Fibroblast of skin of left quadriceps (primary cell): ENCODE results near the gene VN1R2.
"Not testable (repeated sequence)": the region's sequence is repeated elsewhere in the genome, so short reads cannot be mapped to it uniquely, and the experiment has no call there.

ENCODE experiments used
- DNase-seq, 2 experiments: peaks; one replicate each; pipeline ENCODE4 v3.0.0-alpha.2; 2013; ENCODE audit warnings: low read depth in 2 of 2

Gene VN1R2

GRCh38 chr19:53257715-53258342 lies at the start of gene VN1R2:
TSS of gene VN1R2 (plus strand) at chr19:53258292. CDS start at chr19:53258376, 84 bp downstream.
- DNase-seq: not testable (repeated sequence)

DNA sequence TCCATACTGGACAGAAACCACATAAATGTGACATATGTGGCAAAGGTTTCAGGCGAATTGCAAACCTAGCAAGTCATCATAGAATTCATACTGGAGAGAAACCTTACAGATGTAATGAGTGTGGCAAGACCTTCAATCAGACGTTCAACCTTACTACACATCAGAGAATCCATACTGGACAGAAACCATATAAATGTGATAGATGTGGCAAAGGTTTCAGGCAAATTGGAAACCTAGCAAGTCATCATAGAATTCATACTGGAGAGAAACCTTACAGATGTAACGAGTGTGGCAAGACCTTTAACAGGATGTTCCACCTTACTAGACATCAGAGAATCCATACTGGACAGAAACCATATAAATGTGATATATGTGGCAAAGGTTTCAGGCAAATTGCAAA lies 46.5 kb upstream of the VN1R2 start:
- not testable (repeated sequence) for DNase-seq

DNA sequence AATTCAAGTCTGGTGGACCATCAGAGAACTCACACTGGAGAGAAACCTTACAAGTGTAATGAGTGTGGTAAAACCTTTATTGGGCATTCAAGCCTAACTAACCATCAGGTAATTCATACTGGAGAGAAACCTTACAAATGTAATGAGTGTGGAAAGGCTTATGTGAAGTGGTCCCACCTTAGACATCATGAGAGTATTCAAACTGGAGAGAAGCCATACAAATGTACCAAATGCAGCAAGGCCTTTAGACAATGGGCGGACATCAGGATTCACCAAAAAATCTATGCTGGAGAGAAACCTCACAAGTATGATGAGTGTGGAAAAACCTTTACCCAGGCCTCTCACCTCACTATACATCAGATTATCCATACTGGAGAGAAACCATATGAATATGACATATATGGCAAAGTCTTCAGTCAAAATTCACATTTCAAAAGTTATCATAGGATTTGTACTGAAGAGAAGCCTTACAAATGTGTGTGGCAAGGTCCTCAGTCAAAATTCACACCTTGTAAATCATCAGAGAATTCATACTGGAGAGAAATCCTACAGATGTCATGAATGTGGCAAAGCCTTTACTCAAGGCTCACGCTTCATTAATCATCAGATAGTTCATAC lies 45.3 kb upstream of the VN1R2 start:
- no peak for DNase-seq

DNA sequence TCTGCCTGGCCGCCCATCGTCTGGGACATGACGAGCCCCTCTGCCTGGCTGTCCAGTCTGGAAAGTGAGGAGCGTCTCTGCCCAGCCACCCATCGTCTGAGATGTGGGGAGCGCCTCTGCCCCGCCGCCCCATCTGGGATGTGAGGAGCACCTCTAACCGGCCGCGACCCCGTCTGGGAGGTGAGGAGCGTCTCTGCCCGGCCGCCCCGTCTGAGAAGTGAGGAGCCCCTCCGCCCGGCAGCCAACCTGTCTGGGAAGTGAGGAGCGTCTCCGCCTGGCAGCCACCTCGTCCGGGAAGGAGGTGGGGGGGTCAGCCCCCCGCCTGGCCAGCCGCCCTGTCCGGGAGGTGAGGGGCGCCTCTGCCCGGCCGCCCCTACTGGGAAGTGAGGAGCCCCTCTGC lies 35.4 kb upstream of the VN1R2 start:
- DNase-seq: not testable (repeated sequence)

GRCh38 chr19:53224606-53225005 lies 33.5 kb upstream of the VN1R2 start:
- DNase-seq: no peak

GRCh38 chr19:53237114-53237777 lies 20.8 kb upstream of the VN1R2 start:
- no peak for DNase-seq

DNA sequence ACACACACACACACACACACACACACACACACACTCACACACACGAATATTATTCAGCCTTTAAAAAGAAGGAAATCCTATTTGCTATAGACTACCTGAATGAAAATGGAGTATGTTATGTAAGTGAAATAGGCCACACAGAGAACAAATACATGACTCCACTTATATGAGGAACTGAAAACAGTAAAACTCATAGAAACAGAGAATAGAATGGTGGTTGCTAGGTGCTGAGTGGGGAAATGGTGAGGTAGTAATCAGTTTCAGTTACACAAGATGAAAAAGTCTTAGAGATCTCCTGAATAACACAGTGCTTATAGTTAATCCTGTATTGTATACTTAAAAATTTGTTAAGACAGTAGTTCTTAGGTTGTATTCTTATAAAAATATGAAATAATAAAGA lies 11.6 kb upstream of the VN1R2 start:
- no peak for DNase-seq

DNA sequence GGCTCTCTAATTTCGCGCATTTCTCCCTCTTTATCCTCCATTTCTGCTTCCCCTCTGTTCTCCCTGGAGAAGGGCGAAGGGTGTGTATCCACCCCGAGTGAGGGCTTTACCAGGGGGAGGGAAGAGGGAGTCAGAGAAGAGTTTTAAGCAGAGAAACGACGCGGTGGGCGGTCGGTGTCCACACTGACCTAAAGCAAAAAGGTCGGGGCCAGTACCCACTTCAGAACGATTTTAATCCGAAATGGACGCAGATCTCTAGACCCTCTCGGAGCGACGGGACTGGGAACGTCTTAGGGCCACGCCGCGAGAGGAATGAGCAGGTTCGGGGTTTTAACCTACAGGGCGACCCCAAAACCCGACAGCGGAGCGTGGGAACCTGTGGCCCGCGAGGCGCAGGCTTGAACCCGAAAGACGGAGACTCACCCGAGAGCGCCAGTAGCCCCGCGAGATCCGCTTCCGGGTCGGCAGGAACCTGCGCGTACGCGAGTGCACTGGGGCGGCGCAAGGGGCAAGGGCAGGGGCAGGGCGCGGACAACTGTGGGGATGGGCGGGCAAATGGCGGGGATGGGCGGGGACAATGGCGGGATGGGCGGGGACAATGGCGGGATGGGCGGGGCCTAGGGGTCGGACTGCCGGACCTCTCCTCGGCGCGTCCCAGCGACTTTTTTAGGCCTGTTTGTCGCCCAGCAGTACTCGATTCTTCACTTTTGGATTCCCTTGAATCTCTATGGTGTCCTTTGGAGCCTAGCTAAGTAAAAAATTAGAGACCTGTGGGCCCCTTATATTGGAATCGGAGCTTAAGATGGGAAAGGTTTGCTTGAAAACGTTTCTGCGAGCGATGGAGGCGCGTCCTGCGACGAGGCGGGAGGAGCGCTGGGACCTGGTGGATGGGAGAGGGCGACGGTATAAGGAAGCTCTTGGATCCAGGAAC lies 3.4 kb upstream of the VN1R2 start, which contains the start of gene ZNF677:
TSS of gene ZNF677 (minus strand) at position 463 of the 931 bp plus-strand sequence. CDS start 3,323 bp downstream, outside the sequence.
- DNase-seq: peak; percentile 64 to 69

DNA sequence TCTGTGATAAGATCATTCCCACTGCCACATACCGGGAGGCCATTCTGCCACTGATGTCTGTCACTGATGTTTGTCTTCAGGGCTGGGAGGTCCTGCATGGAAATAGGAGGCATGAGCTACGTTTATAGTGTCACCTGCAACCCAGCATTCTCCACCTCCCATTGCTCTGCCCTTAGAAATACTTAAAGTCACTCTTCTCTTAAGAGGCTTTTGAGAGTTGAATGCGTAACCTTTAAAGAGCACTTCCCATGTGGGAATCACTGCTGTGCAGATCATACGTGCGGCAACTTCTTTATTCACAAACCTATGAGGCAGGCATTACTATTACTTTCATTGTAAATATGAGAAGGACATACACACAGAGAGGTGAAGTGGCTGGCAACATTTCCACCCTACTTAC lies 9.5 kb downstream of the VN1R2 start, which contains the start of gene VN1R4:
TSS of gene VN1R4 (minus strand) at position 101 of the 400 bp plus-strand sequence. CDS start at position 43, 58 bp downstream.
- DNase-seq: not testable (repeated sequence)

DNA sequence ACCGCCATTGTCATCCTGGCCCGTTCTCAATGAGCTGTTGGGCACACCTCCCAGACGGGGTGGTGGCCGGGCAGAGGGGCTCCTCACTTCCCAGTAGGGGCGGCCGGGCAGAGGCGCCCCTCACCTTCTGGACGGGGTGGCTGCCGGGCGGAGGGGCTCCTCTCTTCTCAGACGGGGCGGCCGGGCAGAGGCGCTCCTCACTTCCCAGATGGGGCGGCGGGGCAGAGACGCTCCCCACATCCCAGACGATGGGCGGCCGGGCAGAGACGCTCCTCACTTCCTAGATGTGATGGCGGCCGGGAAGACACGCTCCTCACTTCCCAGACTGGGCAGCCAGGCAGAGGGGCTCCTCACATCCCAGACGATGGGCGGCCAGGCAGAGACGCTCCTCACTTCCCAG lies 11.8 kb downstream of the VN1R2 start:
- DNase-seq: not testable (repeated sequence)

DNA sequence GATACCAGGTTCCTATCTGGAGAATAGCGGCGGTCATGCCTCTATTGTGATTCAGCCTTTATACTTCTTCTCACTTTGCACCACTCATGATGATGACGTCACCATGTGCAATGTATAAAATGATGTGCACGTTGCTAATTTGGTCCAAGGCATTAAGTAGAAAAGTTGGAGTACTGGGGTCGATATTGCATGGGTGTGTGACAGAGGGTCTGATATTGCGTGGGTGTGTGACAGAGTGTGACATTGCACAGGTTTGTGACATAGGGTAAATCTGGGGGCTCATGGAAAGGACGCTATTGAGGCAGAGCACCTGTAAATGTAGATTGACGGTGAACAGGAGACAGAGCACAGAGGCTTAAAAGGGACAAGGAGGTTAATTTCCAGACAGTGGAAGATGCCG lies 14.0 kb downstream of the VN1R2 start:
- no peak for DNase-seq

GRCh38 chr19:53275480-53275879 lies 17.4 kb downstream of the VN1R2 start:
- no peak for DNase-seq

- not testable (repeated sequence) for DNase-seq
Measured at GRCh38 chr19:53281947-53282346, 23.9 kb downstream of the VN1R2 start.

DNA sequence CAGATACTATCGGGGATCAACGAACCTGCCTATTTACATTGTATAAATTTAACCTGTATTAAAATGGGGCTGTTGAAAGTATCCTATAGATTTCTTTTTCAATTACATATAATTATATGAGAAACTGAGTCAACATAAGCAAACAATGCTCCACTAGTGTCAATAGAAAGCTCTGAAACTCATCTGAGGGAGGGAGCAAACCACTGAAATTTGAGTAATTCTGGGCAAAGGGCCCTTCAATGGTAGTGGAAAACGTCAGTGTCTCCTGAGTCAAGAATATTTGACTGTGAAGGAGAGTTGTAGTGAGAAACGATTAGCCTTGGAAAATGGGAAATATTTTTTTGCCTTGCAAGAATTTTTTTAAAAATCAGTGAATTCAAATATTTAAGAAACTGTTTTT lies 27.0 kb downstream of the VN1R2 start:
- DNase-seq: no peak

DNA sequence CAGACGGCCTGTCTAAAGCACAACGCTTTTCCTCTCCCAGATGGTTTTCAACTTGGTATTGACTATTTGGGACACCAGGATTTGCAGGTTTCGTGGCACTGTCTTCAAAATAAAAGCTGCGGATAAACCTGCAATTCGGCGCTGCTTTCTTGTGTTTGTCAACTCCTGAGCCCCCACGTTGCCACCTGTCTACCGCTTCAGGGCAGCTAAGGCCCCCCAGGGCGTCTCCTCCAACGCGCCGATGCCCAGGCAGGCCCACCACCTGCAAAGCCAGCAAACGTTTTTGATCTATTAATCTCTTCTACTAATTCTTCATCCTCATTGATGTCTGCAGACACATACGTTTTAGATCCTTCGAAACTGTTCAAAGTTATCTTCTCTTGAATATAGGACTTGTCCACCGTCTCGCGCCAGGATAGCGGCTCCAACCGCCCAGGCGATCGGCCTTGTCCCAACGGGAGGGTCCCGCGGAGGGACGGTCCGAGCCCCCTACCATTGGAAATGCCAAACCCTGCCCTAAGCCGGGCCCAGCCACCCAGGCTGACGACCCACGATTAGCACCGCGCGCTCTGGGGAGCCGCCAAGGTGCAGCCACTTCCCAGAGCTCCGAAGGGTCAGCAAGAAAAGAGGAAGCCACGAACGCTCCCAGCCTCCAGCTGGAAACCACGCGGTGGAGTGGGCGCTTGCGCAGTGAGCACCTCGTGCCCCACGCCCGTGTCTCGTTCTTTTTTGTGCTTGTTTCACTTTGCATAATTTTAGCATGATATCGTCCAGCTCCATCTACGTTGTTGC lies 32.9 kb downstream of the VN1R2 start:
- no peak for DNase-seq

DNA sequence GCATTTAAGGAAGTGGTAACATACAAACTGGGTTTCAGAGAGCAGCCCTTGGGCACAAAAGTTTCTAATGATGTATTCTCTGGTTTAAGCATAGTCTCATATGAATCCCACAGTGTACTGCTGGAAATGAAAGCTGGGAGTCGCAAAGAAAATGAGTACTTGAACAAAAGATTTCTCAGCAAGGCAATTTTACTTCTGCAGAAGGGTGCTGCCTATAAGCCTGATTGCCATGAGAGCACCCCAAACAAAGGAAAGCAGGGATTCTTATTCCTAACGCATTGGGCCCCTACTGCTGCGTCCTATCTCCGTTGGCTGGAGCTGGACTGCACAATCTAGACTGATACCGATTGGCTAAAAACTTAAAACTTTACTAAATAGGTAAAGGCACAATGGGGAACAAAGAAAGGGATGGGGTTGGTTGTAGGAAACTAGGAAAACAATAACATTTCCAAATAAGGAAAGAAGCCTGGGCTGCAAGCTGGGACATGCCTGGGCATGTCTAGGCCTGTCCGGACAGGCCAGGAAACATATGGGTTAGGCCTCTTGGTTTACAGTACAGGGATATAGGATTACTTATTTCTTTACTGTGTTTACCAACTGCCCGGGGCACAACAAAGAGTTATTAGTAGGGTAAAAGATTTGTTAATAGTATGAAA lies 36.8 kb downstream of the VN1R2 start:
- no peak for DNase-seq

DNA sequence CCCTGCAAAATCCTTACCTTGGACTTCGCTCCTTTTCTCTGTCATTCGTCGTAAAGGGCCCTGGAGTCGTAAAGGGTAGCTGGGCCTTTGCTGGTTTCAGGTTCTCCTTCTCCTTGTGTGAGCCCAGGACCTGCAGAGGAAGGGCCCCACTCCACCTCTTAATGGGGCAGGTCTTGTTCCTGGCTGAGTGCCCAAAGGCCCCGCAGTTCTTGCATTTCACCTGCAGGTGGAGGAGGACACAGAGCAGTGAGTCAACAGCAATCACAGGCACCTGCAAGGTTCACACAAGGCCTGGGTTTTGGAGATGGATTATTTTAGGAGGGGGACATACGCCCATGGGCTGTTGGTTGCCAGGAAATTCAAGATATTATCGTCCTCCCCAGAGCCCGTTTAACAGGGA lies 43.2 kb downstream of the VN1R2 start:
- not testable (repeated sequence) for DNase-seq

DNA sequence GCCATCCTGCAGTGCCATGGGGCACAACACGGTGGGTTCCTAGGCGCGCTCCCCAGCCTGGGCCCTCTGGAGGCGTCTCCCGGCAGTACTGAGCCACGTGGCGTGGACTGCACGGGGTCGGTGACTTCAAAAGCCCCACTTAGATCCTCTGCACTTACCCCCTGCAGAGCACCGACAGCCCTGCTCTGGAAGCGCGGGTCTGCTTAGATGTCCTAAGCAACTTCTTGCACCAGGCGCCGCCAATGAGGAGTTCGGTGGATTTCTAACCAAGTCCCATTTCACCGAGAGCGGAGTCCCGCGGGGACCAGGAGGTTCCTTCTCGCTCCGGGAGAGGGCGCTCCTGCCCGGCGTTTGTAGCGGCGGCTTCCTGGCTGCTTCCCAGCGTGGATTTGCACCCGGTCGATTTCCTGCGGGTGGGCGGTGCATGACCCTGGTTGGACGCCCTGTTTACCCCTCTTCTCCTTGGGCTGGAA lies 50.3 kb downstream of the VN1R2 start:
- DNase-seq: no peak
